Measurements from ENCODE around the gene MTMR12.
"Not testable (repeated sequence)": the region's sequence is repeated elsewhere in the genome, so short reads cannot be mapped to it uniquely, and the experiment has no call there.

GRCh38 chr5:32287525-32287924, 25.2 kb downstream of the MTMR12 start:
- TF ChIP-seq SMARCE1 (IDR thresholded peaks at IDR 0.05; ENCODE audit: borderline replicate concordance); SKIL (CRISPR knock-in tag; IDR thresholded peaks at IDR 0.05; ENCODE audit: borderline replicate concordance); CTCF (CRISPR knock-in tag; IDR thresholded peaks at IDR 0.05); ATF2 (CRISPR knock-in tag; IDR thresholded peaks at IDR 0.05); FOXO4 (CRISPR knock-in tag; conservative IDR thresholded peaks at IDR 0.05); JUN (CRISPR knock-in tag; IDR thresholded peaks at IDR 0.05); CSRNP1 (CRISPR knock-in tag; IDR thresholded peaks at IDR 0.05); ZNF274 (CRISPR knock-in tag; IDR thresholded peaks at IDR 0.05); KLF16 (CRISPR knock-in tag; IDR thresholded peaks at IDR 0.05); TCF7 (IDR thresholded peaks at IDR 0.05; ENCODE audit: low read depth); DPF2 (CRISPR knock-in tag; IDR thresholded peaks at IDR 0.05; ENCODE audit: borderline replicate concordance, low read depth); ATF3 (CRISPR knock-in tag; IDR thresholded peaks at IDR 0.05); BCLAF1 (IDR thresholded peaks at IDR 0.05); ZNF138 (CRISPR knock-in tag; IDR thresholded peaks at IDR 0.05; ENCODE audit: low read depth): not testable (repeated sequence)

Data from HepG2 (cell line).